ENCODE data around the gene NINJ1.
A peak's percentile ranks its signal among the peaks of the same experiment; 100 is the strongest.

Gene NINJ1

GRCh38 chr9:93159601-93160471, 25.8 kb upstream of the NINJ1 start:
- peak; percentile 92 for DNase-seq

- peak; percentile 80 for DNase-seq
These were observed 22.5 kb upstream of the NINJ1 start for GRCh38 chr9:93156475-93157008.

GRCh38 chr9:93155716-93156474, 21.8 kb upstream of the NINJ1 start:
- DNase-seq = peak; percentile 52

GRCh38 chr9:93154293-93154903, 20.3 kb upstream of the NINJ1 start:
- peak; percentile 73 for DNase-seq

- DNase-seq = no peak
These were observed 17.2 kb upstream of the NINJ1 start for GRCh38 chr9:93151097-93151784.

- DNase-seq = no peak
These were observed 15.3 kb upstream of the NINJ1 start for GRCh38 chr9:93149361-93149760.

- no peak for DNase-seq
These were observed 14.7 kb upstream of the NINJ1 start for GRCh38 chr9:93148721-93149120.

- no peak for DNase-seq
These were observed 13.6 kb upstream of the NINJ1 start for GRCh38 chr9:93147632-93148031.

GRCh38 chr9:93146696-93147095, 12.6 kb upstream of the NINJ1 start:
- peak; percentile 65 for DNase-seq

GRCh38 chr9:93143830-93144530, 9.9 kb upstream of the NINJ1 start:
- peak; percentile 73 for DNase-seq

GRCh38 chr9:93141771-93142483, 7.9 kb upstream of the NINJ1 start:
- DNase-seq = no peak

GRCh38 chr9:93139365-93140182, 5.5 kb upstream of the NINJ1 start:
- no peak for DNase-seq

GRCh38 chr9:93138171-93138764, 4.2 kb upstream of the NINJ1 start:
- no peak for DNase-seq

- no peak for DNase-seq
These were observed 3.3 kb upstream of the NINJ1 start for GRCh38 chr9:93137362-93137761.

GRCh38 chr9:93136011-93136440, 2.0 kb upstream of the NINJ1 start:
- peak; percentile 51 for DNase-seq

GRCh38 chr9:93134740-93135444, 841 bp upstream of the NINJ1 start:
- no peak for DNase-seq

GRCh38 chr9:93133681-93134014, 403 bp downstream of the NINJ1 start:
- peak; percentile 83 for DNase-seq

- no peak for DNase-seq
These were observed 938 bp downstream of the NINJ1 start for GRCh38 chr9:93132946-93133680.
